ENCODE results near the gene COX4I1. TPM values are rescaled to one million over a fixed set of nuclear protein-coding genes. Genes with fewer than 3 reads are reported as not detected.

The COX4I1 gene
- total and polyA plus RNA-seq, 2 of the 8 experiments (the other 6 are each of a cell fraction or from before 2014, with no cell fraction given): 507 to 707 TPM

DNA sequence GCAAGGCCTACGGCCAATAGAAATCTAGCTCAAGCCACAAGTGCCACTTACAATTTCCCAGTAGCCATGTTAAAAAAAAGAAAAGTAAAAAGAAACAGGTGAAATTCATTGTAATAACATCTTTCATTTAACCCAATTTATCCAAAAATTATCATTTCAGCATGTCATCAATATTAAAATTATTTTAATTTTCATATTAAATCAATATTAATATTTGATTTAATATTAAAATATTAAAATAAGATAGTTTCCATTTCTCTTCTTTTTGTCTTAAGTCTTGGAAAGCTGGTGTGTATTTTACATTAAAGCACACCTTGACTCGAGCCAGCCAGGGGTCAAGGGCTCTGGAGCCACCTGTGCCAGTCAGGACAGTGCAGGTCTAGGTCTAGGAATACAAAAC, 35.9 kb upstream of the COX4I1 start:
- POLR2A ChIA-PET (ENCODE audit: partially characterized antibody): no interaction called here
- Histone ChIP-seq H3K27me3 (replicated peaks in 1 of 4; ENCODE audit: control insufficient read depth in 3 of 4, extremely low read depth in 1 of 4, insufficient read depth in 3 of 4, low read length in 3 of 4) (peaks cover 0 to 2% (median 0%) of the 10 kb centered on the region in 4 experiments; a peak in 1 of 7 replicates), H3K23me2 (ENCODE audit: low read depth, low read length) (no peaks in the 10 kb centered on the region), H3K56ac (replicated peaks; ENCODE audit: insufficient read length, low read depth, low read length) (no peak overlapping the region), H3K4me2 (ENCODE audit: insufficient read depth in 1 of 2, low read depth in 2 of 2, low read length in 2 of 2) (no peak overlapping the region), H2AK5ac (ENCODE audit: low read depth, low read length) (no peak overlapping the region), H2BK15ac (ENCODE audit: low read length) (no peak overlapping the region), H3K4ac (replicated peaks; ENCODE audit: insufficient read length, low read depth, low read length) (no peak overlapping the region), H4K5ac (ENCODE audit: insufficient read length, low read depth, low read length) (no peak overlapping the region), H2BK120ac (replicated peaks; ENCODE audit: low read depth, low read length) (no peak overlapping the region), H3K14ac (ENCODE audit: insufficient read length) (no peak overlapping the region), H3K18ac (ENCODE audit: extremely low read depth, low read length) (no peak overlapping the region), H3K36me3 (ENCODE audit: control insufficient read depth in 2 of 4, insufficient read depth in 4 of 4, low read length in 3 of 4) (no peaks in the 10 kb centered on the region), H2BK12ac (ENCODE audit: low read depth, low read length) (no peak overlapping the region), H3K79me1 (ENCODE audit: low read depth, low read length) (peaks cover 3% of the 10 kb centered on the region; the same call in 1 of the 2 replicates), H3K4me1 (replicated peaks in 1 of 4; ENCODE audit: control insufficient read depth in 3 of 4, insufficient read depth in 4 of 4, low read length in 3 of 4) (peaks cover 0 to 20% (median 10%) of the 10 kb centered on the region in 4 experiments; a peak in 5 of 7 replicates), H3K9ac (replicated peaks in 1 of 4; ENCODE audit: extremely low read depth in 1 of 4, low read depth in 3 of 4, low read length in 3 of 4) (no peak overlapping the region), H3K9me3 (ENCODE audit: insufficient read depth in 2 of 2, low read depth in 1 of 2, low read length in 1 of 2) (no peaks in the 10 kb centered on the region), H4K91ac (replicated peaks; ENCODE audit: insufficient read length, low read length) (no peak overlapping the region), H4K20me1 (replicated peaks in 1 of 2; ENCODE audit: control insufficient read depth in 1 of 2, insufficient read depth in 2 of 2, low read length in 2 of 2) (no peaks in the 10 kb centered on the region), H3K27ac (ENCODE audit: low read depth, low read length) (no peak overlapping the region), H2BK20ac (ENCODE audit: low read length) (no peak overlapping the region), H2BK5ac (ENCODE audit: low read depth, low read length) (no peak overlapping the region), H3K4me3 (ENCODE audit: extremely low read depth in 1 of 4, insufficient read depth in 2 of 4, low read depth in 3 of 4, low read length in 4 of 4) (no peak overlapping the region), H3K23ac (ENCODE audit: insufficient read length) (no peak overlapping the region), H4K8ac (ENCODE audit: extremely low read depth, insufficient read depth, low read length) (no peak overlapping the region), H3K79me2 (ENCODE audit: control insufficient read depth in 1 of 2, insufficient read depth in 2 of 2, low read length in 2 of 2) (no peaks in the 10 kb centered on the region), H2AFZ (ENCODE audit: low read length) (no peak overlapping the region)
- FAIRE-seq (no peak), DNase-seq (ENCODE audit: low read depth in 1 of 2, low spot score in 2 of 2) (no peak)
- WGBS, 2 experiments (ENCODE audit: extremely low coverage in 1 of 2, insufficient coverage in 1 of 2, insufficient read length in 1 of 2, insufficient replicate concordance in 2 of 2, low coverage in 1 of 2, low lambda C conversion rate in 2 of 2, missing lambda C conversion rate in 1 of 2): 94% methylated on average over 2 of the region's 2 CpGs; no CpG with 5 or more reads in 1 of the 2 experiments
- CTCF ChIA-PET (ENCODE audit: partially characterized antibody): interaction anchor here (1.4 to 1.6 kb wide), 2 partner anchors 34 to 38 kb away, joined by 3 to 4 read pairs; no protein-coding TSS in a partner anchor
- TF ChIP-seq KDM1A (IDR thresholded peaks at IDR 0.05; ENCODE audit: borderline replicate concordance, low read length): no peak
- TF ChIP-seq GABPA (IDR thresholded peaks at IDR 0.05; ENCODE audit: borderline replicate concordance, insufficient read depth, low read length): no peak
- no peak for TF ChIP-seq FOSL1 (IDR thresholded peaks at IDR 0.05; ENCODE audit: insufficient read depth, low read depth, low read length)
- TF ChIP-seq NANOG (IDR thresholded peaks at IDR 0.05; ENCODE audit: insufficient read depth, low read depth, low read length, poor library complexity, severe bottlenecking): no peak
- no peak for TF ChIP-seq TCF12 (IDR thresholded peaks at IDR 0.05; ENCODE audit: low read depth, low read length)
